ENCODE data around the gene SCT. TPM values are rescaled to one million over a fixed set of nuclear protein-coding genes. Genes with fewer than 3 reads are reported as not detected.

The SCT gene
- total RNA-seq, 2 donors from 2014 or later = 1.1 to 3.2 TPM

DNA sequence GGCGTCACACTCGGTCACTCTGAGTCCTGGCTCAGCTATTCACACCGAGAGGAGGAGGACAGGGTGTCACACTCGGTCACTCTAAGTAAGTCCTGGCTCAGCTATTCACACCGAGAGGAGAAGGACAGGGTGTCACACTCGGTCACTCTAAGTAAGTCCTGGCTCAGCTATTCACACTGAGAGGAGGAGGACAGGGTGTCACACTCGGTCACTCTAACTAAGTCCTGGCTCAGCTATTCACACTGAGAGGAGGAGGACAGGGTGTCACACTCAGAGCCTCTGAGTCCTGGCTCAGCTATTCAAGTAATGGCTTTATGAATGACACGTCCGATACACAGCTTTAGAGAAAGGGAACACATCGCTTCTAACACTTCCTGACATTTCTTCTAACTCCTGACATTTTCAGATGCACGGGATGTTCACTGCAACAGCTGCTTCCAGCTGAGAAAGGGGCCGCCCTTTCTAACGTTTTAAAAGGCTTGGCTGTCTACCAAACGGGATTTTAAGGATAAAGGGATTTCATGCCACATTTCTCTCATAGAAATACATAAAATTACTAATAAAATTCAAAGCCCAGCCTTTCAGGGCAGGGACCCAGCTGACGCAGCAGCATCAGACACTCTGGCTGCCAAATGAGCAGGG, 38.2 kb upstream of the SCT start:
- H3K27ac ChIP-seq = peak overlapping the region; percentile 44
- DNase-seq = no peak

DNA sequence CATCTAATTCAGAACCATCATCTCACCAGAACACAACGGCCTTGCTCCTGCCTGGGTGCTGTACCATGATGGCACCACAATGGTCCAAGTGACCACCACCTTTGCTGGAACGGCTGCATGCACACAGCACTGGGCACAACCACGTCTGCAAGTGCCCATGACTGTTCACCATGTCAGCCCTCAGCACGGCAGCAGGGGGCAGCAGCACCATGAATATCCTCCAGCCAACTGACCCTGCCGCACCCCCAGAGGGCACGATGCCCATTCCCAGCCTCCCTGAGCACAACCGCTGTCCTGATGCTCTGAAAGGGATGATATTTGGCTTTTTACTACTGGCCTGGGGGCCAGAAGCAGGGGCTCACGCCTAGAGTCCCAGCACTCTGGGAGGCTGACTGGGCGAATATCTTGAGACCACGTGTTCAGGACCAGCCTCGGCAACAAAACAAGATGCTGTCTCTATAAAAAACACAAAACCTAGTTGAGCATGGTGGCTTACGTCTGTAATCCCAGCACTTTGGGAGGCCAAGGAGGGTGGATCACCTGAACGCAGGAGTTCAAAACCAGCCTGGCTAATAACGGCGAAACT, 35.8 kb upstream of the SCT start:
- TF ChIP-seq, protein P1, sequence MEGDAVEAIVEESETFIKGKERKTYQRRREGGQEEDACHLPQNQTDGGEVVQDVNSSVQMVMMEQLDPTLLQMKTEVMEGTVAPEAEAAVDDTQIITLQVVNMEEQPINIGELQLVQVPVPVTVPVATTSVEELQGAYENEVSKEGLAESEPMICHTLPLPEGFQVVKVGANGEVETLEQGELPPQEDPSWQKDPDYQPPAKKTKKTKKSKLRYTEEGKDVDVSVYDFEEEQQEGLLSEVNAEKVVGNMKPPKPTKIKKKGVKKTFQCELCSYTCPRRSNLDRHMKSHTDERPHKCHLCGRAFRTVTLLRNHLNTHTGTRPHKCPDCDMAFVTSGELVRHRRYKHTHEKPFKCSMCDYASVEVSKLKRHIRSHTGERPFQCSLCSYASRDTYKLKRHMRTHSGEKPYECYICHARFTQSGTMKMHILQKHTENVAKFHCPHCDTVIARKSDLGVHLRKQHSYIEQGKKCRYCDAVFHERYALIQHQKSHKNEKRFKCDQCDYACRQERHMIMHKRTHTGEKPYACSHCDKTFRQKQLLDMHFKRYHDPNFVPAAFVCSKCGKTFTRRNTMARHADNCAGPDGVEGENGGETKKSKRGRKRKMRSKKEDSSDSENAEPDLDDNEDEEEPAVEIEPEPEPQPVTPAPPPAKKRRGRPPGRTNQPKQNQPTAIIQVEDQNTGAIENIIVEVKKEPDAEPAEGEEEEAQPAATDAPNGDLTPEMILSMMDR (IDR thresholded peaks at IDR 0.05) = peak; percentile 73
- intact Hi-C loops (cut with DNase I) = loop anchor here (5.0 kb wide), 1 partner anchor 65 kb away; no protein-coding TSS in a partner anchor
- Histone ChIP-seq H3K27ac (no peak overlapping the region), H3K36me3 (peaks cover 6% of the 10 kb centered on the region), H3K9ac (ENCODE audit: low read depth in 2 of 2, low read length in 2 of 2) (no peak overlapping the region), H3K9me3 (no peaks in the 10 kb centered on the region), H3K4me3 (no peak overlapping the region), H3K27me3 (no peaks in the 10 kb centered on the region), H3K4me1 (no peaks in the 10 kb centered on the region)
- peak; percentile 73 for DNase-seq

More for the DNA sequence above, 38.2 kb upstream of the SCT start:
- intact Hi-C loops (cut with DNase I) = no loop called here
- H3K9me3 ChIP-seq = no peaks in the 10 kb centered on the region
- H3K4me3 ChIP-seq = no peak overlapping the region
- H3K9ac ChIP-seq (ENCODE audit: low read depth in 2 of 2, low read length in 2 of 2) = no peak overlapping the region
- TF ChIP-seq, protein P1 (IDR thresholded peaks at IDR 0.05) = no peak
- H3K27me3 ChIP-seq = no peaks in the 10 kb centered on the region
- H3K4me1 ChIP-seq = no peaks in the 10 kb centered on the region
- no peaks in the 10 kb centered on the region for H3K36me3 ChIP-seq

DNA sequence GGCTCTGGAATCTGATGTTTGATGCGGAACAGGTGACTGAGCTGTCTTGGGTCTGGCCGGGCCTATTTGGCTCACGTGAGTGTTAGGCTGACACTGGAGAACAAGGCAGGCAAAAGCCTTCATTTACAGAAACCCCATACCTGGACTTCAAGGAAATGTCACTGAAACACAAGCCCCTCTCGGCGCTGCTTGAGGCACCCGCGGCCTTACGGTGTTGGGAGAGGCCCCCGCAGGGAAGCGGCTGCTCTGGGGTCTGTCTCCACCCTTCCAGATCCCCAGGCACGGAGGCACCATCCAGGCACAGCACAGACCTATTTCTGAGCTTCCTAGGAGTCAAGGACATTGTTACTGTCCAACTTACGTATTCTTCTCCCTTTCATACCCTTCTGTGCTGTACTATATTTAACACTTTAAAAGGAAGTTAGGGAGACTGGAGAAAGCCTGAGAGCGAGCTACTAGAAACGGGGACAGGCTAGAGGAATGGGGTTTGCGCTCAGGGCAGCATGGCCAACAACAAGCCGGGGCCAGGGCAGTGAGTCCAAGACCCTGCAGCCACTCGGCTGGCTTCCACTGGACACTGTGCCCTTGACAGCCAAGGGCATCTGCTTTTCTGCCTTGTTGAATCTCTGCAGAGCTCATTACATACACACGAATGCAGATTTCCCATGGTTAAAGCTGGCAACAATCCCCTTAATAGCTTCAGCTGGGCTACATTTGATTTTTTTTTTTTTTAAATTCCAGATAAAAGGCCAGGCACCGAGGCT, 33.9 kb upstream of the SCT start:
- Histone ChIP-seq H3K4me1 (no peaks in the 10 kb centered on the region), H3K9me3 (no peaks in the 10 kb centered on the region), H3K27ac (no peak overlapping the region), H3K4me3 (no peak overlapping the region), H3K27me3 (no peaks in the 10 kb centered on the region), H3K36me3 (peaks cover 6% of the 10 kb centered on the region), H3K9ac (ENCODE audit: low read depth in 2 of 2, low read length in 2 of 2) (no peak overlapping the region)
- no peak for DNase-seq
- intact Hi-C loops (cut with DNase I) = loop anchor here (5.0 kb wide), 1 partner anchor 66 kb away; no protein-coding TSS in a partner anchor
- TF ChIP-seq, protein P1 (IDR thresholded peaks at IDR 0.05) = no peak

DNA sequence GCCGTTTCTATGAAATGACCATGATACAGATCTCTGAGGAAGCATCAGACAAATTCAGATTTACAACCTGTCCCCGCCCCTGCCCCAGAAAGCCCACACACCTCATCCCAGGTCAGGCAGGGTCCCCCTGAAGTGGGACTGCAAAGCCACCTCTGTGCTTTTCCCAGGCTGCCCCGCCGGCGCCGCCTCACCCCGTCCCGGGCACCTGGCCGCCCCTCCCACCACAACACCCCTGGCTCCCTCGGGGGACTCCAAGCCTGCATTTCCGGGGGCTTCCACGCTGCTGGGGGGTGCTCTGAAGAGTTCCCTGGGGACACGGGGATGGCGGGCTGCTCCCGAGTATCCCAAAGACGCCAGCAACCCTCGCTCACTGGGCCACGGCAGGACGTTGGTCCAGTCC, 33.3 kb upstream of the SCT start:
- no peak overlapping the region for H3K9ac ChIP-seq (ENCODE audit: low read depth in 2 of 2, low read length in 2 of 2)

DNA sequence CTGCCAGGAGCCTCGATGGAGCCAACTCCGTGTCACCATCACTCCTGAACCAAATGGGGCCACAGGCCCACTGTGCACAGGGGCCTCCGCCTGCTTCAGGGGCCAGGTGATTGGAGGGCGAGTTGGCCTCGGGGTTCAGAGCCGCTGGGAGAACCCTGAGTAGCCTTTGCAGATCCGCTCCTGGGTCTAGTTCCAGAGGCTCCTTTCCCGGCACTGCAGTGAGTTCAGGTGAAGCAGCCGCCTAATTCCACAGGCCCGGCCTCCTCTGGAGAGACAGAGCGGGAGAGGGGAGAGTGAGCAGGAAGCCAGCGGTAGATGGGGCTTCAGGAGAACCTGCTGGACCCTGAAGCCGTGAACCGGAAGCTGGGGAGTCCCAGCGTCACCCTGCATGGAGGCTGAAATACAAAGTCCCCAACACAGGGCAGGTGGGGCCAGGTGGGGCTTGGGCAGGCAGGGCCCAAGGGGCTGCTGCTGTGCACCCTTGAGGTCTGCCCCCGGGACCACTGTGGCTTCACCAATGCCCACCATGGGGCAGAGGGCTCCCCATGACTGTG, 32.6 kb upstream of the SCT start:
- Histone ChIP-seq H3K9me3 (no peaks in the 10 kb centered on the region), H3K9ac (ENCODE audit: low read depth in 2 of 2, low read length in 2 of 2) (no peak overlapping the region), H3K36me3 (peaks cover 6% of the 10 kb centered on the region), H3K4me1 (peaks cover 9% of the 10 kb centered on the region), H3K27ac (no peak overlapping the region), H3K4me3 (no peak overlapping the region), H3K27me3 (no peaks in the 10 kb centered on the region)
- no peak for DNase-seq
- intact Hi-C loops (cut with DNase I) = loop anchor here (5.0 kb wide), 1 partner anchor 68 kb away; no protein-coding TSS in a partner anchor
- TF ChIP-seq, protein P1 (IDR thresholded peaks at IDR 0.05) = no peak

More for the DNA sequence above, 33.3 kb upstream of the SCT start:
- Histone ChIP-seq H3K27ac (no peak overlapping the region), H3K9me3 (no peaks in the 10 kb centered on the region), H3K4me1 (peaks cover 5% of the 10 kb centered on the region), H3K4me3 (no peak overlapping the region), H3K36me3 (peaks cover 6% of the 10 kb centered on the region), H3K27me3 (no peaks in the 10 kb centered on the region)
- no peak for DNase-seq
- TF ChIP-seq, protein P1 (IDR thresholded peaks at IDR 0.05) = no peak
- intact Hi-C loops (cut with DNase I) = loop anchor here (5.0 kb wide), 1 partner anchor 67 kb away; no protein-coding TSS in a partner anchor

Data from colonic mucosa (tissue), 4 donors.